ENCODE results near the gene RUSF1. TPM values are rescaled to one million over a fixed set of nuclear protein-coding genes. Genes with fewer than 3 reads are reported as not detected.
A peak's percentile ranks its signal among the peaks of the same experiment; 100 is the strongest.

Gene RUSF1
- total RNA-seq, 1 donor from 2014 or later, result 20.6 TPM

- peak overlapping the region; percentile 96 for H3K27ac ChIP-seq (replicated peaks)
- no peaks in the 10 kb centered on the region for H3K36me3 ChIP-seq
- H3K9me3 ChIP-seq (replicated peaks), result no peaks in the 10 kb centered on the region
- no peaks in the 10 kb centered on the region for H3K27me3 ChIP-seq (ENCODE audit: low read depth)
- peaks cover 41% of the 10 kb centered on the region for H3K4me1 ChIP-seq
- intact Hi-C loops (cut with micrococcal nuclease), result no loop called here
- peak overlapping the region; percentile 88 for H3K4me3 ChIP-seq
- no peak for DNase-seq
- TF ChIP-seq, protein P1, sequence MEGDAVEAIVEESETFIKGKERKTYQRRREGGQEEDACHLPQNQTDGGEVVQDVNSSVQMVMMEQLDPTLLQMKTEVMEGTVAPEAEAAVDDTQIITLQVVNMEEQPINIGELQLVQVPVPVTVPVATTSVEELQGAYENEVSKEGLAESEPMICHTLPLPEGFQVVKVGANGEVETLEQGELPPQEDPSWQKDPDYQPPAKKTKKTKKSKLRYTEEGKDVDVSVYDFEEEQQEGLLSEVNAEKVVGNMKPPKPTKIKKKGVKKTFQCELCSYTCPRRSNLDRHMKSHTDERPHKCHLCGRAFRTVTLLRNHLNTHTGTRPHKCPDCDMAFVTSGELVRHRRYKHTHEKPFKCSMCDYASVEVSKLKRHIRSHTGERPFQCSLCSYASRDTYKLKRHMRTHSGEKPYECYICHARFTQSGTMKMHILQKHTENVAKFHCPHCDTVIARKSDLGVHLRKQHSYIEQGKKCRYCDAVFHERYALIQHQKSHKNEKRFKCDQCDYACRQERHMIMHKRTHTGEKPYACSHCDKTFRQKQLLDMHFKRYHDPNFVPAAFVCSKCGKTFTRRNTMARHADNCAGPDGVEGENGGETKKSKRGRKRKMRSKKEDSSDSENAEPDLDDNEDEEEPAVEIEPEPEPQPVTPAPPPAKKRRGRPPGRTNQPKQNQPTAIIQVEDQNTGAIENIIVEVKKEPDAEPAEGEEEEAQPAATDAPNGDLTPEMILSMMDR (IDR thresholded peaks at IDR 0.05; ENCODE audit: borderline replicate concordance), result no peak
These were observed 66.2 kb downstream of the RUSF1 start for GRCh38 chr16:31441956-31442355.

- Histone ChIP-seq H3K27ac (replicated peaks) (peak overlapping the region; percentile 96), H3K4me3 (no peak overlapping the region), H3K4me1 (peaks cover 41% of the 10 kb centered on the region), H3K9me3 (replicated peaks) (no peaks in the 10 kb centered on the region), H3K36me3 (no peaks in the 10 kb centered on the region), H3K27me3 (ENCODE audit: low read depth) (no peaks in the 10 kb centered on the region)
- TF ChIP-seq, protein P1 (IDR thresholded peaks at IDR 0.05; ENCODE audit: borderline replicate concordance), result no peak
- intact Hi-C loops (cut with micrococcal nuclease), result no loop called here
- DNase-seq, result no peak
These were observed 67.5 kb downstream of the RUSF1 start for GRCh38 chr16:31440516-31441184.

GRCh38 chr16:31439519-31439918, 68.7 kb downstream of the RUSF1 start:
- H3K9me3 ChIP-seq (replicated peaks), result no peaks in the 10 kb centered on the region
- peak overlapping the region; percentile 96 for H3K27ac ChIP-seq (replicated peaks)
- intact Hi-C loops (cut with micrococcal nuclease), result no loop called here
- H3K4me1 ChIP-seq, result peaks cover 41% of the 10 kb centered on the region
- TF ChIP-seq, protein P1 (IDR thresholded peaks at IDR 0.05; ENCODE audit: borderline replicate concordance), result no peak
- no peak for DNase-seq
- no peaks in the 10 kb centered on the region for H3K36me3 ChIP-seq
- H3K27me3 ChIP-seq (ENCODE audit: low read depth), result no peaks in the 10 kb centered on the region
- no peak overlapping the region for H3K4me3 ChIP-seq

Other genes with a start within 250 kb of the RUSF1 start
- 5.1 TPM for gene ITGAM, start 248.4 kb downstream of the RUSF1 start, total RNA-seq
- 1.4 TPM for gene ITGAX, start 153.2 kb downstream of the RUSF1 start, total RNA-seq
- gene ITGAD, start 115.1 kb downstream of the RUSF1 start, total RNA-seq, result not detected
- 1,568 TPM for gene COX6A2, start 80.0 kb downstream of the RUSF1 start, total RNA-seq
- 3.2 TPM for gene ZNF843, start 65.6 kb downstream of the RUSF1 start, total RNA-seq
- gene ARMC5, start 48.9 kb downstream of the RUSF1 start, total RNA-seq, result 5.8 TPM
- 15.6 TPM for gene TGFB1I1, start 36.2 kb downstream of the RUSF1 start, total RNA-seq
- not detected for gene SLC5A2, start 25.3 kb downstream of the RUSF1 start, total RNA-seq
- gene AHSP, start 19.5 kb upstream of the RUSF1 start, total RNA-seq, result not detected

All from left ventricle myocardium inferior (tissue), 1 donor.